Measurements from ENCODE around the gene VGLL4.
"Not testable (repeated sequence)": the region's sequence is repeated elsewhere in the genome, so short reads cannot be mapped to it uniquely, and the experiment has no call there.

Gene VGLL4

DNA sequence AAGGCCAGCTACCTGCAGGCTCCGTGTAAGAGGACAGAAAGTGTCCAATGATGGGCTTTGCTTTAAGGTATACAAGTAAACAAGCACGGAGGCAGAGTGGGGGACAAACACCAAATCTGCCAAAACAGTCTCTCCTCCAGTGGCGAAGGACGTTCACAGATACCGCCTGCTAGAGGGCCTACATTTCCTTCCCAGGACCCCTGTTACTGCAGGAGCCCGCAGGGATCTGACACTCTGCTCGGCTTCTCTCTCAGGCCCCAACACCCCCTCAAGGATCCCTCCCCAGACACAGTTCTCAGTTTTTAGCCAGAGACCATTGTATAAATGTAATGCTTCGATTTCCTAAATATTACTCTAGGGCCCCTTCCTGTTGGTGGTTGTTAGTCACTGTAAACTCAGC, 46.0 kb upstream of the VGLL4 start:
- no peaks in the 10 kb centered on the region for H3K36me3 ChIP-seq (ENCODE audit: insufficient read depth)

DNA sequence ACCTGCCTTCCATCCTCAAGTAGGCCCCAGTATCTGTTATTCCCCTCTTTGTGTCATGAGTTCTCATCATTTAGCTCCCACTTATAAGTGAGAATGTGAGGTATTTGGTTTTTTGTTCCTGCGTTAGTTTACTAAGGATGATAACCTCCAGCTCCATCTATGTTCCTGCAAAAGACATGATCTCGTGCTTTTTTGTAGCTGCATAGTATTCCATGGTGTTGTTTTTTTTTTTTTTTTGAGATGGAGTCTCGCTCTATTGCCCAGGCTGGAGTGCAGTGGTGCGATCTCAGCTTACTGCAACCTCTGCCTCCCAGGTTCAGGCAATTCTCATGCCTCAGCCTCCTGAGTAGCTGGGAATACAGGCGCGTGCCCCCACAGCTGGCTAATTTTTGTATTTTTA, 41.3 kb upstream of the VGLL4 start:
- H3K79me2 ChIP-seq (ENCODE audit: insufficient read depth, low read depth); H3K36me3 ChIP-seq (ENCODE audit: insufficient read depth): not testable (repeated sequence)

More for the DNA sequence above, 46.0 kb upstream of the VGLL4 start:
- Histone ChIP-seq H2AFZ (ENCODE audit: low read depth) (no peak overlapping the region), H3K27me3 (ENCODE audit: insufficient read depth, low read depth) (no peaks in the 10 kb centered on the region), H3K4me3 (IDR thresholded peaks at IDR 0.05; ENCODE audit: insufficient read depth, low read depth, low read length) (no peak overlapping the region), H3K9ac (no peak overlapping the region), H3K4me2 (no peak overlapping the region), H4K20me1 (ENCODE audit: insufficient read depth) (no peaks in the 10 kb centered on the region), H3K27ac (no peak overlapping the region), H3K79me2 (ENCODE audit: insufficient read depth, low read depth) (no peaks in the 10 kb centered on the region), H3K4me1 (ENCODE audit: low read depth, poor library complexity, severe bottlenecking) (no peaks in the 10 kb centered on the region)
- TF ChIP-seq, protein P1, sequence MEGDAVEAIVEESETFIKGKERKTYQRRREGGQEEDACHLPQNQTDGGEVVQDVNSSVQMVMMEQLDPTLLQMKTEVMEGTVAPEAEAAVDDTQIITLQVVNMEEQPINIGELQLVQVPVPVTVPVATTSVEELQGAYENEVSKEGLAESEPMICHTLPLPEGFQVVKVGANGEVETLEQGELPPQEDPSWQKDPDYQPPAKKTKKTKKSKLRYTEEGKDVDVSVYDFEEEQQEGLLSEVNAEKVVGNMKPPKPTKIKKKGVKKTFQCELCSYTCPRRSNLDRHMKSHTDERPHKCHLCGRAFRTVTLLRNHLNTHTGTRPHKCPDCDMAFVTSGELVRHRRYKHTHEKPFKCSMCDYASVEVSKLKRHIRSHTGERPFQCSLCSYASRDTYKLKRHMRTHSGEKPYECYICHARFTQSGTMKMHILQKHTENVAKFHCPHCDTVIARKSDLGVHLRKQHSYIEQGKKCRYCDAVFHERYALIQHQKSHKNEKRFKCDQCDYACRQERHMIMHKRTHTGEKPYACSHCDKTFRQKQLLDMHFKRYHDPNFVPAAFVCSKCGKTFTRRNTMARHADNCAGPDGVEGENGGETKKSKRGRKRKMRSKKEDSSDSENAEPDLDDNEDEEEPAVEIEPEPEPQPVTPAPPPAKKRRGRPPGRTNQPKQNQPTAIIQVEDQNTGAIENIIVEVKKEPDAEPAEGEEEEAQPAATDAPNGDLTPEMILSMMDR (conservative IDR thresholded peaks at IDR 0.05; ENCODE audit: low read depth, low read length): no peak

DNA sequence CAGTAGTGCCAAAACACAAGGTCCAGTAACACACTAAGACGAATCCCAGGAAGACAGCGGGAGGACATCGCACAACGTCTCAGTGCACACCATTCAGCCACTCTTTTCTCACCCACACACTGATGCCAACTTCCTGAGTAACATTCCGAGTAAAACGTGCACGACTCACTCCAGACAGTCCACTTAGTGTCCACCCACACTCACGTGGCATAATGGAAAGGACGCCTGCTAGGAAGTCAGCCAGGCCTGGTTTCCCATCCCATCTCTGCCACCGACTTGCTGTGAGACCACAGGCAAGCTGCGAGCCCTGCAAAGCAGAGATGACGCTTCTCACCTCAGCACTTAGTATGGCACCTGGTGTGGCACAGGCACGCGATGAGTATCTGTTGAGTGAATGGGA, 36.8 kb upstream of the VGLL4 start:
- Histone ChIP-seq H2AFZ (ENCODE audit: low read depth) (no peak overlapping the region), H3K79me2 (ENCODE audit: insufficient read depth, low read depth) (no peaks in the 10 kb centered on the region), H3K4me2 (no peak overlapping the region), H3K27ac (no peak overlapping the region), H3K4me1 (ENCODE audit: low read depth, poor library complexity, severe bottlenecking) (no peaks in the 10 kb centered on the region), H4K20me1 (ENCODE audit: insufficient read depth) (no peaks in the 10 kb centered on the region), H3K27me3 (ENCODE audit: insufficient read depth, low read depth) (no peaks in the 10 kb centered on the region), H3K4me3 (IDR thresholded peaks at IDR 0.05; ENCODE audit: insufficient read depth, low read depth, low read length) (no peak overlapping the region), H3K9ac (no peak overlapping the region), H3K36me3 (ENCODE audit: insufficient read depth) (no peaks in the 10 kb centered on the region)
- TF ChIP-seq, protein P1 (conservative IDR thresholded peaks at IDR 0.05; ENCODE audit: low read depth, low read length): no peak

More for the DNA sequence above, 41.3 kb upstream of the VGLL4 start:
- not testable (repeated sequence) for H3K4me2 ChIP-seq; H2AFZ ChIP-seq (ENCODE audit: low read depth); H3K9ac ChIP-seq; H4K20me1 ChIP-seq (ENCODE audit: insufficient read depth); H3K4me3 ChIP-seq (IDR thresholded peaks at IDR 0.05; ENCODE audit: insufficient read depth, low read depth, low read length); H3K4me1 ChIP-seq (ENCODE audit: low read depth, poor library complexity, severe bottlenecking); H3K27me3 ChIP-seq (ENCODE audit: insufficient read depth, low read depth); H3K27ac ChIP-seq

DNA sequence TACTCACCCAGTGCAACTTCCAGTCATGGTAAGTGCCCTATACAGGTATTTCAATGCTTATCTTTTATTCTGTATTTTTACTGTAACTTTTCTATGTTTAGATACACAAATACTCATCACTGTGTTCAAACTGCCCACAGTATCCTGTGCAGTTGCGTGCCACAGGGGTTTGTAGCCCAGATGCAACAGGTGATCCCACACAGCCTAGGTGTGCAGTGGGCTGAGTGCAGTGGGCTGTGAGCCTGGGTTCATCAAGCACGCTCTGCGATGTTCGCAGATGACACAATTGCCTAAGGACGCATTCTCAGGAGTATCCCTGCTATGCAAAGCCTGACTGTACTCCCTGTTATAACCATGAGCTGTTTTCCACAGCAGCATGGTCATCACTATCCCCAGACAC, 36.2 kb upstream of the VGLL4 start:
- H4K20me1 ChIP-seq (ENCODE audit: insufficient read depth): no peaks in the 10 kb centered on the region
- TF ChIP-seq, protein P1 (conservative IDR thresholded peaks at IDR 0.05; ENCODE audit: low read depth, low read length): no peak
- no peak overlapping the region for H3K9ac ChIP-seq
- H2AFZ ChIP-seq (ENCODE audit: low read depth): no peak overlapping the region
- H3K27ac ChIP-seq: no peak overlapping the region
- H3K4me1 ChIP-seq (ENCODE audit: low read depth, poor library complexity, severe bottlenecking): no peaks in the 10 kb centered on the region
- H3K79me2 ChIP-seq (ENCODE audit: insufficient read depth, low read depth): no peaks in the 10 kb centered on the region
- no peaks in the 10 kb centered on the region for H3K36me3 ChIP-seq (ENCODE audit: insufficient read depth)
- H3K4me2 ChIP-seq: no peak overlapping the region
- no peaks in the 10 kb centered on the region for H3K27me3 ChIP-seq (ENCODE audit: insufficient read depth, low read depth)
- H3K4me3 ChIP-seq (IDR thresholded peaks at IDR 0.05; ENCODE audit: insufficient read depth, low read depth, low read length): no peak overlapping the region

DNA sequence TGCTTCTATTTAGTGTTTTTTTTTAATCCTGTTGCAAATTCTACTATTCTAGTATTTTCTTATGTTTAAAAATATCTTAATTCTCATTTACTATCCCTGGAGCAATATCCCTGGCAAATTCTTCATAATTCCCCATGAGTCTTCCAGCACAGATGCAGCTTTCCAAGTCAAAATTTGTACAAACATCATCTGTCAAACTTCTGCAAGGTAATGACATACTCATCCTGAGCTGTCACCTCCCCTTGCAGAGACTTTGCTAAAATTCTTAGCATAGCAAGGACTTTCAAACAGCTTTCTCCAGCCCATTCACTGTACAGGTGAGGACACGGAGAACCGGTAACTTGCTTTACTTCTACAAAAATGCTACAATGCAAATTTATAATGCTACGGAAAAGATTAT, 28.6 kb upstream of the VGLL4 start:
- no peak overlapping the region for H3K27ac ChIP-seq
- TF ChIP-seq, protein P1 (conservative IDR thresholded peaks at IDR 0.05; ENCODE audit: low read depth, low read length): no peak
- no peak overlapping the region for H3K4me3 ChIP-seq (IDR thresholded peaks at IDR 0.05; ENCODE audit: insufficient read depth, low read depth, low read length)
- no peaks in the 10 kb centered on the region for H3K36me3 ChIP-seq (ENCODE audit: insufficient read depth)
- no peaks in the 10 kb centered on the region for H4K20me1 ChIP-seq (ENCODE audit: insufficient read depth)
- H3K79me2 ChIP-seq (ENCODE audit: insufficient read depth, low read depth): no peaks in the 10 kb centered on the region
- H3K9ac ChIP-seq: no peak overlapping the region
- no peak overlapping the region for H3K4me2 ChIP-seq
- no peaks in the 10 kb centered on the region for H3K4me1 ChIP-seq (ENCODE audit: low read depth, poor library complexity, severe bottlenecking)
- no peaks in the 10 kb centered on the region for H3K27me3 ChIP-seq (ENCODE audit: insufficient read depth, low read depth)
- H2AFZ ChIP-seq (ENCODE audit: low read depth): no peak overlapping the region

Measured in KMS-11 (cell line).